IMR-90 (cell line): Measurements from ENCODE around the gene INAVA. TPM values are rescaled to one million over a fixed set of nuclear protein-coding genes. Genes with fewer than 3 reads are reported as not detected.

Experiments
- ATAC-seq: fragments of 200-7000 bp; cut with Tn5 transposase; 2 replicates; pipeline ENCODE4 v1.9.1; 2020; ENCODE audit warnings: low read depth, mild to moderate bottlenecking, moderate library complexity
- BruUV-seq: library from RNA; stranded (reverse); fragments of 400-500 nt; replicated peaks from 2 replicates; lab custom pipeline; 2021; lab: Mats Ljungman, UMichigan
- CTCF ChIA-PET: fragments of 300-600 bp; formaldehyde crosslinking; extraction: SDS; loops from one replicate; lab custom pipeline; 2021; ENCODE audit warnings: antibody characterized with exemption; lab: Yijun Ruan, JAX
- POLR2A ChIA-PET: fragments of 300-600 bp; sonication (Branson Sonifier 250); formaldehyde crosslinking; loops from one replicate; lab custom pipeline; 2022; ENCODE audit warnings: antibody characterized with exemption; ENCODE audit not compliant: unreplicated experiment; lab: Charles Lee
- DNase-seq: peaks from one replicate; pipeline ENCODE4 v3.0.0; 2013
- H2AFZ ChIP-seq: replicated peaks from 2 replicates; pipeline ENCODE3; 2013; ENCODE audit warnings: low read length, mild to moderate bottlenecking; ENCODE audit not compliant: poor library complexity
- H2AK5ac ChIP-seq: 2 replicates; pipeline ENCODE4 v1.6.1; 2013; ENCODE audit warnings: low read depth, low read length, inconsistent platforms
- H2AK9ac ChIP-seq: replicated peaks from 2 replicates; pipeline ENCODE3; 2013; ENCODE audit warnings: mild to moderate bottlenecking, low read depth, low read length, moderate library complexity; ENCODE audit not compliant: poor library complexity
- H2BK120ac ChIP-seq: 2 replicates; pipeline ENCODE4 v1.6.1; 2013; ENCODE audit warnings: low read depth, low read length, inconsistent platforms
- H2BK15ac ChIP-seq: 3 replicates; pipeline ENCODE4 v1.6.1; 2013; ENCODE audit warnings: low read depth, low read length, inconsistent platforms
- H2BK20ac ChIP-seq: 2 replicates; pipeline ENCODE4 v1.6.1; 2013; ENCODE audit warnings: low read depth, mild to moderate bottlenecking, inconsistent platforms, low read length, moderate library complexity
- H2BK5ac ChIP-seq: 2 replicates; pipeline ENCODE4 v1.6.1; 2013; ENCODE audit warnings: mild to moderate bottlenecking, low read depth, low read length, inconsistent platforms; ENCODE audit not compliant: poor library complexity, severe bottlenecking
- H3K14ac ChIP-seq: replicated peaks from 2 replicates; pipeline ENCODE4 v1.6.1; 2013; ENCODE audit warnings: low read depth, low read length, inconsistent platforms
- H3K18ac ChIP-seq: 2 replicates; pipeline ENCODE4 v1.6.1; 2013; ENCODE audit warnings: low read depth, low read length, control low read depth
- H3K23ac ChIP-seq: 2 replicates; pipeline ENCODE4 v1.6.1; 2013; ENCODE audit warnings: low read depth, low read length, inconsistent platforms
- H3K27ac ChIP-seq: 2 replicates; pipeline ENCODE4 v1.5.1; 2013; ENCODE audit warnings: mild to moderate bottlenecking, control low read depth, low read length; ENCODE audit not compliant: insufficient read depth
- H3K27me3 ChIP-seq: 2 replicates; pipeline ENCODE4 v1.6.1; 2013; ENCODE audit warnings: low read length; ENCODE audit not compliant: control insufficient read depth, insufficient read depth
- H3K36me3 ChIP-seq: 2 replicates; pipeline ENCODE4 v1.6.1; 2013; ENCODE audit warnings: low read length, mixed read lengths; ENCODE audit not compliant: control insufficient read depth, insufficient read depth
- H3K4ac ChIP-seq: 2 replicates; pipeline ENCODE4 v1.6.1; 2013; ENCODE audit warnings: low read depth, low read length, inconsistent platforms
- H3K4me1 ChIP-seq: 2 replicates; pipeline ENCODE4 v1.6.1; 2013; ENCODE audit warnings: low read length, mixed read lengths; ENCODE audit not compliant: control insufficient read depth, insufficient read depth
- H3K4me2 ChIP-seq: 2 replicates; pipeline ENCODE4 v1.6.1; 2013; ENCODE audit warnings: low read depth, mild to moderate bottlenecking, control low read depth, low read length, moderate library complexity
- H3K4me3 ChIP-seq: 2 replicates; pipeline ENCODE4 v1.5.1; 2013; ENCODE audit warnings: low read depth, mild to moderate bottlenecking, control low read depth, low read length, moderate library complexity; ENCODE audit not compliant: insufficient read depth
- H3K56ac ChIP-seq: 2 replicates; pipeline ENCODE4 v1.6.1; 2013; ENCODE audit warnings: low read length, inconsistent platforms; ENCODE audit not compliant: insufficient read depth; ENCODE audit errors: extremely low read depth
- H3K79me1 ChIP-seq, 2 experiments: 2 replicates each; pipeline ENCODE4 v1.6.1; 2013; ENCODE audit warnings: low read length in 2 of 2, inconsistent platforms in 1 of 2, low read depth in 1 of 2
- H3K9ac ChIP-seq: 2 replicates; pipeline ENCODE4 v1.6.1; 2013; ENCODE audit warnings: low read depth, low read length, control low read depth
- H3K9me1 ChIP-seq: 2 replicates; pipeline ENCODE4 v1.6.1; 2013; ENCODE audit warnings: low read length, inconsistent platforms; ENCODE audit not compliant: insufficient read depth
- H3K9me3 ChIP-seq: 2 replicates; pipeline ENCODE4 v1.6.1; 2013; ENCODE audit warnings: low read length; ENCODE audit not compliant: control insufficient read depth, insufficient read depth
- H4K20me1 ChIP-seq: 2 replicates; pipeline ENCODE4 v1.6.1; 2013; ENCODE audit warnings: low read length, inconsistent platforms; ENCODE audit not compliant: insufficient read depth
- H4K5ac ChIP-seq: 2 replicates; pipeline ENCODE4 v1.6.1; 2013; ENCODE audit warnings: mild to moderate bottlenecking, low read depth, low read length, control low read depth
- H4K8ac ChIP-seq, 2 experiments: 2 replicates each; pipeline ENCODE4 v1.6.1; 2013; ENCODE audit warnings: low read depth in 2 of 2, low read length in 2 of 2, control low read depth in 1 of 2, inconsistent platforms in 1 of 2
- H4K91ac ChIP-seq: 2 replicates; pipeline ENCODE4 v1.6.1; 2013; ENCODE audit warnings: low read depth, low read length, inconsistent platforms; ENCODE audit not compliant: insufficient read depth
- BHLHE40 ChIP-seq: fragments of 150-350 bp; IDR thresholded peaks from 2 replicates; pipeline ENCODE4 v1.6.1; 2016; ENCODE audit warnings: mild to moderate bottlenecking, low read depth, low read length
- CEBPB ChIP-seq: IDR thresholded peaks from 2 replicates; pipeline ENCODE4 v1.6.1; 2012; ENCODE audit warnings: low read depth, low read length, improper control_type of control experiment
- CHD1 ChIP-seq: IDR thresholded peaks from 2 replicates; pipeline ENCODE4 v1.6.1; 2012; ENCODE audit warnings: low read depth, low read length, improper control_type of control experiment
- CTCF ChIP-seq: conservative IDR thresholded peaks from 2 replicates; pipeline ENCODE4 v1.5.1; 2012; ENCODE audit warnings: mild to moderate bottlenecking, low read depth, low read length, improper control_type of control experiment
- ELK1 ChIP-seq: fragments of 150-350 bp; IDR thresholded peaks from 2 replicates; pipeline ENCODE4 v1.6.1; 2016; ENCODE audit warnings: low read depth, mild to moderate bottlenecking, low read length, moderate library complexity, borderline replicate concordance
- MAZ ChIP-seq: IDR thresholded peaks from 2 replicates; pipeline ENCODE4 v1.6.1; 2012; ENCODE audit warnings: low read depth, mild to moderate bottlenecking, low read length, improper control_type of control experiment, moderate library complexity, borderline replicate concordance
- POLR2A ChIP-seq: IDR thresholded peaks from 2 replicates; pipeline ENCODE4 v1.6.1; 2012; ENCODE audit warnings: mild to moderate bottlenecking, low read depth, low read length
- RCOR1 ChIP-seq: IDR thresholded peaks from 2 replicates; pipeline ENCODE4 v1.6.1; 2012; ENCODE audit warnings: mild to moderate bottlenecking, low read length, improper control_type of control experiment; ENCODE audit not compliant: insufficient replicate concordance
- RFX5 ChIP-seq: IDR thresholded peaks from 2 replicates; pipeline ENCODE4 v1.8.0; 2012; ENCODE audit warnings: low read depth, mild to moderate bottlenecking, low read length, moderate library complexity
- SMC3 ChIP-seq: fragments of 150-350 bp; IDR thresholded peaks from 2 replicates; pipeline ENCODE4 v1.6.1; 2016; ENCODE audit warnings: low read depth, mild to moderate bottlenecking, antibody characterized with exemption, low read length, moderate library complexity
- WGBS, 2 experiments: methylation state at CpG; one replicate each; pipeline versions ENCODE4 v1.1.5 to v1.1.7; 2013; ENCODE audit warnings: missing lambda C conversion rate in 2 of 2; ENCODE audit not compliant: insufficient read length in 1 of 2; ENCODE audit errors: extremely low coverage in 2 of 2; 5-methylcytosine and 5-hydroxymethylcytosine counted together
- dilution Hi-C: fragments of 300-500 bp; cut with HindIII; formaldehyde crosslinking; loops from one replicate; pipeline ENCODE4 v1.14.3; 2018; ENCODE audit warnings: low sequenced_read_pairs; ENCODE audit not compliant: unreplicated experiment
- in situ Hi-C: fragments of 300-500 bp; cut with MboI; formaldehyde crosslinking; loops from 3 replicates; pipeline ENCODE4 v1.14.3; 2019; ENCODE audit warnings: low sequenced_read_pairs, inconsistent platforms, mixed read lengths
- intact Hi-C: fragments of 100-400 bp; cut with micrococcal nuclease; formaldehyde crosslinking; loops from 2 replicates; pipeline ENCODE4 v1.10.0; 2022
- polyA plus RNA-seq, 3 experiments: library from polyadenylated mRNA; depleted of rRNA; stranded (reverse); fragments of >200 nt; gene quantifications; 2 replicates each; pipeline ENCODE4 v1.2.3, GENCODE V29; 2012; ENCODE audit warnings: low replicate concordance in 1 of 3
- total RNA-seq: library from RNA; depleted of rRNA; stranded (reverse); fragments of >200 nt; gene quantifications from 2 replicates; pipeline ENCODE4 v1.2.3, GENCODE V29; 2012

Gene INAVA
- total and polyA plus RNA-seq, 2 of the 4 experiments (the other 2 are of a cell fraction): under 0.01 to 0.07 TPM

GRCh38 chr1:200861937-200862647, 32.6 kb upstream of the INAVA start:
- Histone ChIP-seq H2BK20ac (no peak overlapping the region), H3K4me1 (peaks cover 3% of the 10 kb centered on the region; the same call in 1 of the 2 replicates), H2BK5ac (no peak overlapping the region), H4K91ac (no peak overlapping the region), H2AFZ (no peak overlapping the region), H4K5ac (no peak overlapping the region), H3K14ac (no peak overlapping the region), H2BK120ac (no peak overlapping the region), H3K4me2 (no peak overlapping the region), H3K9me3 (no peaks in the 10 kb centered on the region), H3K56ac (no peak overlapping the region), H3K27ac (no peak overlapping the region), H3K79me1 (no peaks in the 10 kb centered on the region; a peak in 1 of 4 replicates), H3K23ac (no peak overlapping the region), H2AK5ac (no peak overlapping the region), H3K27me3 (no peaks in the 10 kb centered on the region), H2AK9ac (no peak overlapping the region), H3K9ac (no peak overlapping the region), H3K36me3 (peaks cover 16% of the 10 kb centered on the region), H3K18ac (no peak overlapping the region), H3K4ac (no peak overlapping the region), H2BK15ac (no peak overlapping the region), H3K4me3 (no peak overlapping the region), H4K8ac (no peak overlapping the region), H3K9me1 (no peaks in the 10 kb centered on the region), H4K20me1 (no peaks in the 10 kb centered on the region)
- TF ChIP-seq POLR2A (no peak), ELK1 (no peak), SMC3 (no peak), RCOR1 (no peak), CHD1 (no peak), RFX5 (no peak), CEBPB (no peak), MAZ (no peak), CTCF (no peak), BHLHE40 (no peak)
- in situ Hi-C loops (no loop called here), intact Hi-C loops (no loop called here), dilution Hi-C loops (no loop called here)
- ChIA-PET CTCF (interaction anchor here (0.6 kb wide), 1 partner anchor 19 kb away, joined by 3 read pairs; no protein-coding TSS in a partner anchor), POLR2A (no interaction called here)
- ATAC-seq (no peak), DNase-seq (no peak)
- no TSS peak for BruUV-seq
- WGBS, 2 experiments: no CpG with 5 or more reads among the region's 2 CpGs
